Prostate gland (tissue), 2 donors: ENCODE data around the gene TPD52L1. TPM values are rescaled to one million over a fixed set of nuclear protein-coding genes. Genes with fewer than 3 reads are reported as not detected.

Source experiments
- DNase-seq: peaks from one replicate; pipeline ENCODE4 v3.0.0-alpha.2; 2019; ENCODE audit warnings: low spot score
- H3K27ac ChIP-seq, 2 donors: fragments of 200-600 bp; sonication (generic); 2 replicates each; pipeline ENCODE4 v1.5.1; 2017 to 2019
- H3K27me3 ChIP-seq: fragments of 200-600 bp; sonication (generic); replicated peaks from 2 replicates; pipeline ENCODE4 v1.5.1; 2019; ENCODE audit not compliant: insufficient read depth
- H3K36me3 ChIP-seq, 2 donors: fragments of 200-600 bp; sonication (generic); 1 replicate in 1 of 2; 2 replicates in 1 of 2; pipeline versions ENCODE4 v1.5.1 to v1.8.1; 2017 to 2019
- H3K4me1 ChIP-seq: fragments of 200-600 bp; sonication (generic); replicated peaks from 2 replicates; pipeline ENCODE4 v1.5.1; 2019
- H3K4me3 ChIP-seq, 2 donors: fragments of 200-600 bp; sonication (generic); 2 replicates each; pipeline ENCODE4 v1.5.1; 2017 to 2019
- H3K9me3 ChIP-seq: fragments of 200-600 bp; sonication (generic); 2 replicates; pipeline ENCODE4 v1.5.1; 2017
- POLR2A ChIP-seq: fragments of 450-650 bp; IDR thresholded peaks from one replicate; pipeline ENCODE4 v1.6.1; 2016; ENCODE audit warnings: antibody characterized with exemption, mild to moderate bottlenecking
- POLR2AphosphoS5 ChIP-seq: sonication (generic); formaldehyde crosslinking; IDR thresholded peaks from one replicate; pipeline ENCODE4 v1.6.1; 2017; ENCODE audit warnings: antibody characterized with exemption
- WGBS: methylation state at CpG from one replicate; pipeline ENCODE4 v1.1.5; 2018; 5-methylcytosine and 5-hydroxymethylcytosine counted together
- intact Hi-C: fragments of 100-400 bp; cut with DNase I; formaldehyde crosslinking; loops from one replicate; pipeline ENCODE4 v1.14.2; 2022
- total RNA-seq, 2 donors: library from RNA; depleted of rRNA; stranded (reverse); fragments of >200 nt; gene quantifications; one replicate each; pipeline ENCODE4 v1.1.0, GENCODE V29; 2016
- TF ChIP-seq, protein P1 (sequence below), 4 experiments: fragments of 200-600 bp in 2 of 4; fragments of 450-650 bp in 2 of 4; sonication (generic) in 2 of 4; IDR thresholded peaks; 1 replicate in 3 of 4; 2 replicates in 1 of 4; pipeline ENCODE4 v1.5.1; 2016 to 2019; ENCODE audit warnings: antibody characterized with exemption in 4 of 4, mild to moderate bottlenecking in 2 of 4, moderate library complexity in 2 of 4

The TPD52L1 gene
- total RNA-seq, 2 donors from 2014 or later, result 63.9 to 105 TPM

DNA sequence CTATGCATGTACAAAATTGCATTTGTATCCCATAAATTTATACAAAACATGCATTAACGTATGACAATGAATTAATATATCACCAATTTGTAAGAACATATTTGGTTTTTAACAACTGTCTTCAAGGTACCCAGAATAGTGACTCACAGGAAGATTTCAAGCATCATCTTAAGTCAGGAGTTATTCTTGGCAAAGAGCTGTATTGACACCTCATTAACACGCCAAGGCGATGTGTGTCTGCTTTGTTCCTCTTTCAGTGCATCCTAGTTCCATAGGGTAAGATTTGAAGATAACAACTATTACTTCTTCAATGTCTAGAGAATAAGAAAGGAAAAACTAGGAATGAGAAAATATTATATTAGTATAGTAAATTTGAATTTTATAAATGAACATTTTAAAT is 35.8 kb upstream of the TPD52L1 start:
- Histone ChIP-seq H3K27me3 (no peaks in the 10 kb centered on the region), H3K9me3 (no peaks in the 10 kb centered on the region), H3K4me3 (no peak overlapping the region), H3K27ac (no peak overlapping the region), H3K36me3 (no peaks in the 10 kb centered on the region), H3K4me1 (no peaks in the 10 kb centered on the region)
- no peak for TF ChIP-seq POLR2A
- TF ChIP-seq, protein P1, sequence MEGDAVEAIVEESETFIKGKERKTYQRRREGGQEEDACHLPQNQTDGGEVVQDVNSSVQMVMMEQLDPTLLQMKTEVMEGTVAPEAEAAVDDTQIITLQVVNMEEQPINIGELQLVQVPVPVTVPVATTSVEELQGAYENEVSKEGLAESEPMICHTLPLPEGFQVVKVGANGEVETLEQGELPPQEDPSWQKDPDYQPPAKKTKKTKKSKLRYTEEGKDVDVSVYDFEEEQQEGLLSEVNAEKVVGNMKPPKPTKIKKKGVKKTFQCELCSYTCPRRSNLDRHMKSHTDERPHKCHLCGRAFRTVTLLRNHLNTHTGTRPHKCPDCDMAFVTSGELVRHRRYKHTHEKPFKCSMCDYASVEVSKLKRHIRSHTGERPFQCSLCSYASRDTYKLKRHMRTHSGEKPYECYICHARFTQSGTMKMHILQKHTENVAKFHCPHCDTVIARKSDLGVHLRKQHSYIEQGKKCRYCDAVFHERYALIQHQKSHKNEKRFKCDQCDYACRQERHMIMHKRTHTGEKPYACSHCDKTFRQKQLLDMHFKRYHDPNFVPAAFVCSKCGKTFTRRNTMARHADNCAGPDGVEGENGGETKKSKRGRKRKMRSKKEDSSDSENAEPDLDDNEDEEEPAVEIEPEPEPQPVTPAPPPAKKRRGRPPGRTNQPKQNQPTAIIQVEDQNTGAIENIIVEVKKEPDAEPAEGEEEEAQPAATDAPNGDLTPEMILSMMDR (IDR thresholded peaks at IDR 0.05), result no peak
- no peak for TF ChIP-seq POLR2AphosphoS5
- WGBS, result 77% methylated on average over 3 of the region's 3 CpGs
- no peak for DNase-seq
- intact Hi-C loops, result no loop called here

DNA sequence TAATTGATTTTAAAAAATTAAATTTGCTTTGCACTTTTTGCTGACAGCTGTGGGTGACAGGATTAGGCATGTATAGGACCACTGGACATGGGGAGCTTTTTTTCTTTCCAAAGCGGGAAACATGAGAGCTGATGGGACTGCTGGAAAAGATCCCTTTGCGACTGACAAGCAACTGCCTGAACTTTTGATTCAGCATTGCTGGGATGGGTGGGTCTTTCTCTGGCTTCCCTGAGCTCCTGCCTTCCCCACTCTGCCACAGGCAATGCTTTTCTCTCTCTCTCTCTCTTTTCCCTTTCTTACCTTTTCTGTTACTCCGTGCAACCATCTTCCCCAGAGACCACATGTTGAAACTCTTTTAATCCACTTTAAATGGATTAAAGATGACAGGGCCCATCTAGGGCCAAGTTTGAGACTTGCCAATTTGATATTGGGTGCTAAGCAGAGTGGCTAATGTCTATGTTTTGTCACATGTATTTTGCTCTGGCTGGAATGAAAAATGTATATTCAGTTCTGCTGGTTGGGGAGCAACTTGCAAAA is 33.5 kb upstream of the TPD52L1 start:
- TF ChIP-seq, protein P1 (IDR thresholded peaks at IDR 0.05), result no peak
- no peak for TF ChIP-seq POLR2AphosphoS5
- no peak for TF ChIP-seq POLR2A
- 80% methylated on average over 3 of the region's 3 CpGs for WGBS
- intact Hi-C loops, result no loop called here
- Histone ChIP-seq H3K4me1 (no peaks in the 10 kb centered on the region), H3K27me3 (no peaks in the 10 kb centered on the region), H3K27ac (no peak overlapping the region), H3K9me3 (no peaks in the 10 kb centered on the region), H3K4me3 (no peak overlapping the region), H3K36me3 (no peaks in the 10 kb centered on the region)
- DNase-seq, result no peak

DNA sequence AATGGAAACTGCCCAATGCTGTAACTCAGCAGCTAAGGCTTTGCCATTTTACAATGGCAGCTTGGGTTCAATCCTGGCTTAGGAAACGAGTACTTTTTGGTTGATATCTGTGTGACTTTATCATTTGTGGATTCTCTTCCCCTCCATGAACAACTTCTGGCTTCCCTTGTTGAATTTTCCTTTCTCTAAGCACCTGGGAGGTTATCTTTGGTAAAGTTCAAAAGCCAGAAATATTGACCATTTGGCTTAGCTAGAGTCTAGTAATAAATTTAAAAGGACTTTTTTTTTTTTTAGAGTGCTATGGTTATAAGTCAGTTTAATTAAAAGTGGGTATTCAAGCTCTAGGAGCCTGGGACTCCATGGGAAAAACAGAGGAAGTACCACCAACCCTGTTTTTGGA is 31.7 kb upstream of the TPD52L1 start:
- no peak for DNase-seq
- H3K27ac ChIP-seq, result no peak overlapping the region
- intact Hi-C loops, result no loop called here
- H3K4me3 ChIP-seq, result no peak overlapping the region
- no peaks in the 10 kb centered on the region for H3K27me3 ChIP-seq
- TF ChIP-seq POLR2A (no peak), POLR2AphosphoS5 (no peak)
- TF ChIP-seq, protein P1 (IDR thresholded peaks at IDR 0.05), result no peak
- WGBS, result 87% methylated on average over 1 of the region's 1 CpG
- no peaks in the 10 kb centered on the region for H3K9me3 ChIP-seq
- no peaks in the 10 kb centered on the region for H3K4me1 ChIP-seq
- H3K36me3 ChIP-seq, result no peaks in the 10 kb centered on the region

DNA sequence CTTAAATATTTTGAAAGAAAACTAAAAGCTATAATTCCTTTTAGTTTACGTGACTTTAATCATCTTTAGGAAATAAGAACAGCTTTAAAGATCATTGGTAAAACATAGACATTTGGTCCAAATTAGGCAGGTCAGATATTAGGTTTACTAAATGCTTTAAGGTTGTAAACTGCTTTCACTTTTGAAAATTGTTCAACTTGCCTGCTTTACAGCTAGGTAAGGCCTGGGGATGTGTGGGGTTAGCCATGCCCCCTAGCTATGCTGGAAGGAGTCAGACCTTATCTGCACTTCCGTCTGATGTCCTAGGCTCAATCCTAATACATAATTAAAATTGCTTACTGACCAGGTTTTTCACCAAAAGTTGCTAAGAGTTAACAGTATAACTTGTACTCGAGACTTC is 30.5 kb upstream of the TPD52L1 start:
- no peaks in the 10 kb centered on the region for H3K9me3 ChIP-seq
- intact Hi-C loops, result no loop called here
- no peak for DNase-seq
- no peaks in the 10 kb centered on the region for H3K27me3 ChIP-seq
- no peaks in the 10 kb centered on the region for H3K4me1 ChIP-seq
- WGBS, result 81% methylated on average over 3 of the region's 3 CpGs
- H3K4me3 ChIP-seq, result no peak overlapping the region
- H3K36me3 ChIP-seq, result no peaks in the 10 kb centered on the region
- TF ChIP-seq POLR2A, result no peak
- TF ChIP-seq, protein P1 (IDR thresholded peaks at IDR 0.05), result no peak
- TF ChIP-seq POLR2AphosphoS5, result no peak
- no peak overlapping the region for H3K27ac ChIP-seq

DNA sequence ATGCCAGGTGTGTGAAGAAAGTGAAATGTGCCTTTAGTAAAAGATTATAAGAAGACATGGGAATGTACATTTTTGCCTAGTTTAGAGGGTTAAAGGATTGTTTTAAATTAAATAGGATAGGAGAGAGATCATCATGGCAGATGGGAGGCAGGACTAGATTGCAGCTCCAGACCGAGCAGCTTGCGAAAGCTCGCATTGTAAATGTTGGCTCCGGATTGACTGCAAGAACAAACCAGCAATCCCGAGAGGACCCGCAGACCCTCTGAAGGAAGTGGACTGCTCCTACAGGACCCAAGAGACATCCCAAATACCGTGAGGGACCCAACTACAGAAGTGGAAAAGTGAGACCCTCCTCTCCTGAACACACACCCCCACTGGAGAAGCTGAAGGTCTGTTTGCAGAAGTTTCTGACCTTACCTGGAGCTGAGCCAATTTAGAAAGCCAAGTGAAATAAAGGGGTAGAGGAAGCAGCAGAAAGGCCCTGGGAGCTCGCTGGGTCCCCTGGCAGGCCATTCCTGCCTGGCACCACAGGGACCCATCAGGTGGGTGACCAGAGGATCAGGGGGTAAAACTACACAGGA is 30.0 kb upstream of the TPD52L1 start:
- no peaks in the 10 kb centered on the region for H3K36me3 ChIP-seq
- H3K27me3 ChIP-seq, result no peaks in the 10 kb centered on the region
- H3K4me1 ChIP-seq, result no peaks in the 10 kb centered on the region
- H3K4me3 ChIP-seq, result no peak overlapping the region
- H3K9me3 ChIP-seq, result no peaks in the 10 kb centered on the region
- TF ChIP-seq POLR2A (no peak), POLR2AphosphoS5 (no peak)
- TF ChIP-seq, protein P1 (IDR thresholded peaks at IDR 0.05), result no peak
- no peak for DNase-seq
- no peak overlapping the region for H3K27ac ChIP-seq
- 84% methylated on average over 8 of the region's 8 CpGs for WGBS
- intact Hi-C loops, result no loop called here
